Measurements from ENCODE around the gene TAS2R16.

Gene TAS2R16

GRCh38 chr7:122995600-122995999 is at the start of gene TAS2R16:
Gene TAS2R16, minus strand, starts transcription at chr7:122995700. Its CDS starts 66 bp downstream, at chr7:122995634.
- DNase-seq: no peak

GRCh38 chr7:123043642-123044041 is 48.1 kb upstream of the TAS2R16 start:
- DNase-seq: no peak

- DNase-seq: no peak
These were observed 45.6 kb upstream of the TAS2R16 start for GRCh38 chr7:123041101-123041500.

GRCh38 chr7:123039269-123039668 is 43.8 kb upstream of the TAS2R16 start:
- no peak for DNase-seq

- DNase-seq: no peak
These were observed 38.6 kb upstream of the TAS2R16 start for GRCh38 chr7:123034106-123034505.

- no peak for DNase-seq
These were observed 35.1 kb upstream of the TAS2R16 start for GRCh38 chr7:123030631-123031030.

GRCh38 chr7:123028339-123028738 is 32.8 kb upstream of the TAS2R16 start:
- no peak for DNase-seq

- DNase-seq: no peak
These were observed 30.8 kb upstream of the TAS2R16 start for GRCh38 chr7:123026251-123026650.

- no peak for DNase-seq
These were observed 29.7 kb upstream of the TAS2R16 start for GRCh38 chr7:123024989-123025758.

GRCh38 chr7:123023126-123023525 is 27.6 kb upstream of the TAS2R16 start:
- DNase-seq: no peak

- no peak for DNase-seq
These were observed 27.1 kb upstream of the TAS2R16 start for GRCh38 chr7:123022576-123022975.

- DNase-seq: no peak
These were observed 16.9 kb upstream of the TAS2R16 start for GRCh38 chr7:123012435-123012834.

GRCh38 chr7:123011766-123012369 is 16.4 kb upstream of the TAS2R16 start:
- no peak for DNase-seq

GRCh38 chr7:123004931-123005330 is 9.4 kb upstream of the TAS2R16 start:
- DNase-seq: no peak

- DNase-seq: no peak
These were observed 8.1 kb upstream of the TAS2R16 start for GRCh38 chr7:123003539-123004126.

- no peak for DNase-seq
These were observed 5.9 kb downstream of the TAS2R16 start for GRCh38 chr7:122989577-122989976.

GRCh38 chr7:122989041-122989440 is 6.5 kb downstream of the TAS2R16 start:
- no peak for DNase-seq

GRCh38 chr7:122988333-122988732 is 7.2 kb downstream of the TAS2R16 start:
- DNase-seq: no peak

GRCh38 chr7:122987463-122987862 is 8.0 kb downstream of the TAS2R16 start:
- no peak for DNase-seq

- no peak for DNase-seq
These were observed 11.5 kb downstream of the TAS2R16 start for GRCh38 chr7:122984021-122984420.

- DNase-seq: no peak
These were observed 12.2 kb downstream of the TAS2R16 start for GRCh38 chr7:122983261-122983660.

- DNase-seq: no peak
These were observed 20.2 kb downstream of the TAS2R16 start for GRCh38 chr7:122975341-122975740.

GRCh38 chr7:122974229-122974628 is 21.3 kb downstream of the TAS2R16 start:
- DNase-seq: no peak

- DNase-seq: no peak
These were observed 23.4 kb downstream of the TAS2R16 start for GRCh38 chr7:122972056-122972455.

Data from CD4-positive, alpha-beta T cell treated with Interleukin-21 for 1 hour (primary cell).